Skin epidermis (tissue), 12 donors: Measurements from ENCODE around the gene TAB2.
"Not testable (repeated sequence)": the region's sequence is repeated elsewhere in the genome, so short reads cannot be mapped to it uniquely, and the experiment has no call there.

ENCODE experiments used
- H3K27ac ChIP-seq, 21 experiments: fragments of 200-600 bp; sonication (generic) in 11 of 21; one replicate each; pipeline ENCODE4 v1.5.0; 2020; ENCODE audit warnings: mild to moderate bottlenecking in 3 of 21, inconsistent platforms in 2 of 21, moderate library complexity in 2 of 21
- H3K4me3 ChIP-seq, 7 experiments: fragments of 200-600 bp; sonication (generic) in 2 of 7; one replicate each; pipeline ENCODE4 v1.5.0; 2020; ENCODE audit warnings: inconsistent platforms in 2 of 7, mild to moderate bottlenecking in 2 of 7, moderate library complexity in 1 of 7

The TAB2 gene

DNA sequence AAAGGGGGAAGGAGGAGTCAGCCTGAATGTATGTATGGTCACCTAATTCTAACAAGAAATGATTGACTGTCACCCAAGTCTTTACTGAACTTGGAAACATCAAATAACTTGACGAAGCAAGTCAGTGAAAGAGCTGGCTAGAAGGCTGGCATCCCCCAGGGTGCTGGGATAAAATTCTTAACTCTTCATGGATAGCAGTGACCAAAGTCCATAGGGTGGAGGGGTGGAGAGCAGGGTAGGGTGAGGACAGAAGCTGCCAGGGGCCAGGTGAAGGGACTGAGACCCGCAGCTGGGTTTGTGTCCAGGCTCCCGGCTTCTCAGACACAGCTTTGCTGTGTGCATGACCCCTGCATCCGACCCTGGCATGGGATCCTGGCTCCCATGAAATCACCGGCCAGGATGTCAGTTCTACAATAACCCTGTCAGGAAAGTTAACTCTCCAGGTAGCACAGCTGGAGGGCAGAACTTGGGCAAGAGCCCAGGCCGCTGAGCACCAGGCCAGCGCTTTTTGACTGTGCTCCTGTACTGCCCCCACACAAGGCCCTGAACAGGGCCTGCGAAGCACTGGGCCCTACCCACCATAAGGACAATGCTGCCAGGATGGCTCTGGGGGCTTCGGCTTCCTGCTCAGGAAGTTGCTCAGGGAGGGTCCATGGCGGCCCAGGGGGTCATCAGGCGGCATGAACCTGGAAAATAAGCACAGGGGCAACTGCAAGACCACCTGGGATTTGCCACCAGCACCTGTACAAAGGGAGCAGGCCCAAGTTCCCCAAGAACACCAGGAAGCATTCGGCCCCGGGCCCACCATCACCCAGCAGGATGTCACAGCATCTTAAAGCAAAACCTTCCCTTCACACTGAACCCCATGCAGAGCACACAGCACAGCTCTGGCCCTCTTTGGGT lies 134.8 kb downstream of the TAB2 start:
- no peak overlapping the region for H3K4me3 ChIP-seq
- no peak overlapping the region for H3K27ac ChIP-seq

DNA sequence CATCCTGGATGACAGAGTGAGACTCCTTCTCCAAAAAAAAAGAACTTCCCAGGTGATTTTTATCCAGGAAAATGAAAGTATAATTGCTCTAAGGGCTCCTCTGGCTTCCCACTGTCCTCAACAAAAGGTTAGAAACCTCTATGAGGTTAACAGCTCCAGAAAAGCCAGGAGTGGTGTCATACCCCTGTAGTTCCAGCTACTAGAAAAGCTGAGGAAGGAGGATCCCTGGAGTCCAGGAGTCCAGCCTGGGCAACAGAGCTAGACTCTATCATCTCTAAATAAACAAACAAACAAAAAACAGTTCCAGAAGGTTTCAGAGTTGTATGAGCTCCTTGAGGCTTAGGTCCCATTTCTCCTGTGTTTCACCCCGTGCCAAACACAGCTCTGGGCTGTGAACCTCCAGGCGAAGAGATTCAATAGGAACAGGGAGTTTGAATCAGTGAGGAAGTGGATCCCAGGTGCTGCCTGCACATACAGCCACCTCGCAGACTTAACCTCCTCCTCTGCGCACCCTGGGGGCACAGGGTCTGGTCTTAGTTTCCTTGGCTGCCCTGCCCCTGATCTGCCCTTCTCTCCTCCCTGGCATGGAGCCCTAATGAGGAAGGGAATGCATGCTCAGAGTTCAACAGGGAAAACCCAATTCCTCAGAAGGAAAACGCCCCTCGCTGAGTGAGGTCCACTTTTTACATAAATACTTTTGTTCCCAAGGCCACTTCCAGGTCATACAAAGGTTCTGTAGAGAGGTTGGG lies 136.3 kb downstream of the TAB2 start:
- H3K27ac ChIP-seq = peak overlapping the region in 6 of 21 experiments; percentile 8 to 51 (median 19)
- no peak overlapping the region for H3K4me3 ChIP-seq

DNA sequence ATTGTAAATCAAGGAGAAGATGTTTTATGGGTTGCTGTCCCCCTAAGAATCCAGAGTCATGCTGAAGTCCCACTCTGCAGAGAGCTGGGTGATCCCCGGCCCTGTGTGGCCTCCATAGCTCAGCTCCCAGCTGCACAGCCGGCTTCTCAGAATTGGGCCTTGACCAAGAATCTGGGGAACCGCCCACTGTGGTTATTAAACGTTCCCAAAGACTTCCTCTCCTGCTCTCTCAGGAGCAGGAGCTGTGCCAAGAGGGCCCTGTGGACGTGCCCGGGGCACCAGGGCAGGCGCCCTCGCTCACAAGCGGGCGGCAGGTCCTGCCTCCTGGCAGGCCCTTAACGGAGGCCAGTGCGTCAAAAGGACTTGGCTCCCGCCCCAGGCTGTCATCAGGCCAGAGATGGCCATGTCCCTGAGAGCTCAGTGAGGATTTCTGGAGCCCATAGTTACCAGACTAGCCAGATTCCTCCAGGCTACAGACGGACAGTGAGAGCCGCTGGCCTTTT lies 136.9 kb downstream of the TAB2 start:
- no peak overlapping the region for H3K4me3 ChIP-seq
- H3K27ac ChIP-seq = peak overlapping the region in 8 of 21 experiments; percentile 13 to 51 (median 28)

DNA sequence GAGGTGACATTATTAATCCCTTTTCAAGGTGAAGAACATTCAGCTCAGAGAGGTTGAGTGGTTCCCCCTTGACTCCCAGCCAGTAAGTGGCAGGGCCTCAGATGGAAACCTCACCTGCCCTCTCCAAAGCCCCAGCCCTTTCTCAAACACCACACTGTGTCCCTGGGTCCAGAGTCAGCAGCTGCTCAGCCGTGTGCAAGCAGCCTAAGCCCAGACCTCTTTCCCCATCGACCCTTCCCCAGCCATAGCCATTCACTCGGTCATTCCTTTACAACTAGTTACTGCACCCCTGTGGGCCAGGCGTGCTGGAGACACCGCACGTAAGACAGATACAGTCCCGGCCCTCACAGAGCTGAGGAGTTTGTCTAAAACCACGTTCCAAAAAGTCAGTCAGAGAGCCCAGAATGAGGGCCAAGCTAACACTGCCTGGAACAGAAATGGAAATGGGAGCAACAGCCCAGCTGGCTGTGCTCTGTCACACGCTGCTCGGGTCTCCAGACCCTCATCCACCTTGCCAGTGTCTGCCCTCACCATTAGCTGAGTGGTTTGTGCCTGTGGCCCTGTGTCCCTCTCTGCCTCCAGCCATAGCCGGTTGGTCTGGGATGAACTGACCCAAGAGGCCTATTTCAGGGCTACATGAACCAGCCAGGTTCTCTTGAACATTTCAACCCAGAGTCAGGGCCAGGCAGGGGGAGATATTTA lies 137.7 kb downstream of the TAB2 start:
- Histone ChIP-seq H3K4me3 (no peak overlapping the region), H3K27ac (peak overlapping the region in 2 of 21 experiments; percentile 24 to 42)

DNA sequence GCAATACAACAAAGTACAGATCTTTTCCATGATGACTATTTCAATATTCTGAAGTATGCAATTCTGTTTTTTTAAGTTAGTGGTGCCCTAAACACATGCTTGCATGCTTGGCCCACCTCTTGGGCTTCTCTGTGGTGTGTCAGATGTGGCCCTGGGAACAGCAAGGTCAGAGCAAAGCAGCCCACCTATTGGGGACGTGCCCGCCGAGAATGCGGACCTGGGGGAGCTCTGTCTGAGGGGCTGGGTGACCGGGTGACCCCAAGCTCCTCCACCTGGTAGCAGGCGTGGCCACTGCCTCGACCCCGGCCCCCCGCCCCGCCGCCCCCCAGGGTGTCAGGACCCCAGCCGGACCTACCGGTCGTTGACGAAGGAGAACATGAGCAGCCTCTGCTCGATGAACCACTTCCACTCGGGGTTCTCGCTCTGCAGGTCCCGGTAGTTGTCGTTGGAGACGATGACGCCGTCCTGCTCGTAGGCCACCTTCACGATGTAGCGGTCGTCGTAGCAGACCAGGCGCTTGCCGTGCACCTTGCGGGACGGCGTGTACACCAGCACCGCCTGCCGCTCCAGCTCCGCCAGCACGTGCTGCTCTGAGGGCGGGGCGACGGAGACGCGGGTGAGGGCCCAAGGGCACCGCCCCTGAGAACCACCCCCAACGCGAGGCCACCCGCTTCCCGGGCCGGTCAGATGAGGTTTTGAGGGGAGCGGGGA lies 139.0 kb downstream of the TAB2 start:
- Histone ChIP-seq H3K4me3 (no peak overlapping the region), H3K27ac (no peak overlapping the region)

DNA sequence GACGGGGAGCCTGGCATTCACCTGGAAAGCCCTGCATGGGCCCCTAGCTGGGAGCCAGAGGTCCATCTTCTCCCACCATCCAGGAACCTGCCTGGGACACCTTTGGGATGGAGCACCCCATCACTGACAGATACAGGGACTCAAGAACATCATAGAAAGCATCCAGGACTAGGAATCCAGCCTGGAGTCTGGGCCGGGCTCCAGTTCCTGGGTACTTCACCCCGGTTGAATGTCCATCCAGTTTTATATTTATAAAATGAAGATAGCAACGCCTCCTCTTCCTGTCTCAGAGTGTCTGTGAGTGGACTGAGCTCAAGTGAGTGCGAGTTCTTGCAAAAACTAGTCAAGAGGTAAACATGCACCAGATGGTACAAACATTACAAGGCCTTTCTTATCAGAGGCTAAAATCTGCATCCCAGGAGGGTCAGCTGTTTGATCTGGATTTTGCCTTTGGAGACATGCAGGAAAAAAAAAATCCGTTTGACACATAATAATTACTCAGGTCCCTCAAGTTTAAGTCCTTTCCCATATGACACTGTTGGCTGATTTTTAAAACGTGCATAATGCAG lies 139.9 kb downstream of the TAB2 start:
- Histone ChIP-seq H3K27ac (no peak overlapping the region), H3K4me3 (no peak overlapping the region)

DNA sequence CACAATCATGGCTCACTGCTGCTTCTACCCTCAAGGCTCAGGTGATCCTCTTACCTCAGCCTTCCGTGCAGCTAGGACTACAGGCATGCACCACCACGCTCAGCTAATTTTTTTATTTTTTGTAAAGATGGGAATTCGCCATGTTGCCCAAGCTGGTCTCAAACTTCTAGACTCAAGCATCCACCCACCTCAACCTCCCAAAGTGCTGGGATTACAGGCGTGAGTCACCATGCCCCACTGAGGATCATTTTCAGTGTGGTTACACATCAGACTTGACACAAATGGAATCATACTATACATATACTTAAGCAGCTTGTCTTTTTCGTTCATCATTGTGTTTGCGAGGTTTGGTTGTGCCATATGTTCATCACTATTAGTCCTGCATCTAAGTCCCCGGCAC lies 140.7 kb downstream of the TAB2 start:
- no peak overlapping the region for H3K27ac ChIP-seq
- H3K4me3 ChIP-seq = no peak overlapping the region

DNA sequence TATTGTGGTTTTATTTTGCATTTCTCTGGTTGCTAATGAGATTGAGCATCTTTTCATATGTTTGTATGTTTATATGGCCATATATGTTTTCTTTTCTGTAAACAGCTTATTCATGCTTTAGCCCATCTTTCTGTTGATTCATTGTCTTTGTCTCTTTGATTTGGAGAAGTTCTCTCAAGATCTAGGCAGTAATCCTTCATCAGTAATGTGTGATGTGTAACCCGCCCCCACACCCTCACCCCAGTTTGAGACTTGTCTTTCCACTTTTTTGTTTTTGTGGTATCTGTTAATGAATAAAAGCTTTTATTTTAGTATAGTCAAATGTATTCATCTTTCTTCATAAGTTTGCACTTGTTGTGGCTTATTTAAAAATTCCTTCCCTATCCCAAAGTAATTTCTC lies 141.3 kb downstream of the TAB2 start:
- Histone ChIP-seq H3K4me3 (no peak overlapping the region), H3K27ac (no peak overlapping the region)

DNA sequence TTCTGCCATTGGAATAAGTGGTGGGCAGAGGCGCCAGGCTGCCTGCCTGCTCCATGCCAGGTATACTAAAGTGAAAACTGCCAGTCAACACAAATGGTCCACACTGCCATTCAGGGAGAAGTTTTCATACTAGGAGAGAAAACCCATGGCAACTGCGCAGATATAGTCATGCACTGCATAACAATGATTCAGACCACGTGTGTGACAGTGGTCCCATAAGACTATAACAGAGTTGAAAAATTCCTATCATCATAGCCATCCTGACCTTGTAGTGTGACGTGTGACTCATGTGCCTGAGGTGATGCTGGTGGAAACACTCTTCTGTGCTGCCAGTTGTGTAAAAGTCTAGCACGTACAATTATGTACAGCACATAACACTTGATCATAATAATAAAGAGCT lies 142.2 kb downstream of the TAB2 start:
- Histone ChIP-seq H3K27ac (no peak overlapping the region), H3K4me3 (no peak overlapping the region)

DNA sequence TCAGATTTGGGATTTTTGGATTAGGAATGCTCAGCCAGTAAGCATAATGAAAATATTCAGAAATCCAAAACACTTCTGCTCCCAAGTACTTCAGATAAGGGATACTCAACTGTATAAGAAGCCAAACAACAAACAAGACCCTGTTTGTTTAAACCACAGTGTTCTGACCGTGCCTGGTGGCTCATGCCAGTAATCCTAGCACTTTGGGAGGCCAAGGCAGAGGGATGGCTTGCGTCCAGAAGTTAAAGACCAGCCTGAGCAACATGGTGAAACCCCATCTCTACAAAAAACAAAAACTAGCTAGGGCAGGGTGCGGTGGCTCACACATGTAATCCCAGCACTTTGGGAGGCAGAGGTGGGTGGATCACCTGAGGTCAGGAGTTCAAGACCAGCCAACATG lies 142.7 kb downstream of the TAB2 start:
- H3K27ac ChIP-seq, H3K4me3 ChIP-seq: not testable (repeated sequence)
